PFSK-1 (cell line): ENCODE results near the gene TNNT2.

Experiments used
- FOXP2 ChIP-seq: optimal IDR thresholded peaks from 2 replicates; pipeline ENCODE3; 2011; ENCODE audit warnings: borderline replicate concordance, control low read depth, inconsistent platforms; ENCODE audit not compliant: insufficient read depth; ENCODE audit errors: extremely low read length, extremely low read depth
- POLR2AphosphoS5 ChIP-seq: IDR thresholded peaks from 2 replicates; pipeline ENCODE4 v1.6.1; 2012; ENCODE audit warnings: low read depth, mild to moderate bottlenecking, control low read depth, low read length, moderate library complexity
- REST ChIP-seq, 2 experiments: IDR thresholded peaks; 2 replicates each; pipeline versions ENCODE4 v1.6.1 to v1.8.0; 2011 to 2012; ENCODE audit warnings: low read depth in 2 of 2, low read length in 2 of 2, control low read depth in 1 of 2, inconsistent platforms in 1 of 2, mild to moderate bottlenecking in 1 of 2, moderate library complexity in 1 of 2; ENCODE audit not compliant: insufficient read depth in 1 of 2
- SIN3A ChIP-seq: IDR thresholded peaks from 2 replicates; pipeline ENCODE4 v1.6.1; 2012; ENCODE audit warnings: mild to moderate bottlenecking, low read length, moderate library complexity, borderline replicate concordance; ENCODE audit not compliant: insufficient read depth
- TAF1 ChIP-seq: IDR thresholded peaks from 2 replicates; pipeline ENCODE4 v1.6.1; 2012; ENCODE audit warnings: low read length, control low read depth, borderline replicate concordance; ENCODE audit not compliant: insufficient read depth

- TF ChIP-seq TAF1 (no peak), POLR2AphosphoS5 (no peak), REST (IDR thresholded peaks at IDR 0.05; ENCODE audit: insufficient read depth in 1 of 2, low read depth in 2 of 2, low read length in 2 of 2) (no peak), SIN3A (no peak), FOXP2 (no peak)
Observed at GRCh38 chr1:201391225-201391624, 13.7 kb upstream of the TNNT2 start.
